ENCODE data around the gene C1orf21. TPM values are rescaled to one million over a fixed set of nuclear protein-coding genes. Genes with fewer than 3 reads are reported as not detected.
A peak's percentile ranks its signal among the peaks of the same experiment; 100 is the strongest.

The C1orf21 gene
- total RNA-seq, 2 donors from 2014 or later = 68.1 to 81.1 TPM

GRCh38 chr1:184354719-184355118 is 32.1 kb upstream of the C1orf21 start:
- Histone ChIP-seq H3K27ac (no peak overlapping the region), H3K4me1 (no peaks in the 10 kb centered on the region), H3K27me3 (no peaks in the 10 kb centered on the region), H3K9ac (ENCODE audit: low read depth in 2 of 2, low read length in 2 of 2) (no peak overlapping the region), H3K9me3 (no peaks in the 10 kb centered on the region), H3K36me3 (no peaks in the 10 kb centered on the region), H3K4me3 (no peak overlapping the region)
- intact Hi-C loops (cut with DNase I) = no loop called here
- no peak for TF ChIP-seq CTCF (IDR thresholded peaks at IDR 0.05)
- DNase-seq = no peak

- H3K9me3 ChIP-seq = no peaks in the 10 kb centered on the region
- no peak for DNase-seq
- no peak overlapping the region for H3K9ac ChIP-seq (ENCODE audit: low read depth in 2 of 2, low read length in 2 of 2)
- intact Hi-C loops (cut with DNase I) = no loop called here
- H3K4me1 ChIP-seq = no peaks in the 10 kb centered on the region
- no peak overlapping the region for H3K27ac ChIP-seq
- no peaks in the 10 kb centered on the region for H3K36me3 ChIP-seq
- no peak overlapping the region for H3K4me3 ChIP-seq
- no peaks in the 10 kb centered on the region for H3K27me3 ChIP-seq
- TF ChIP-seq CTCF (IDR thresholded peaks at IDR 0.05) = no peak
These were observed 29.9 kb upstream of the C1orf21 start for GRCh38 chr1:184356891-184357290.

- Histone ChIP-seq H3K9ac (ENCODE audit: low read depth in 2 of 2, low read length in 2 of 2) (no peak overlapping the region), H3K4me1 (peaks cover 7% of the 10 kb centered on the region), H3K9me3 (no peaks in the 10 kb centered on the region), H3K27me3 (no peaks in the 10 kb centered on the region), H3K27ac (no peak overlapping the region), H3K36me3 (no peaks in the 10 kb centered on the region), H3K4me3 (no peak overlapping the region)
- TF ChIP-seq CTCF (IDR thresholded peaks at IDR 0.05) = no peak
- intact Hi-C loops (cut with DNase I) = no loop called here
- DNase-seq = no peak
These were observed 28.6 kb upstream of the C1orf21 start for GRCh38 chr1:184358256-184358655.

GRCh38 chr1:184359909-184360308 is 26.9 kb upstream of the C1orf21 start:
- TF ChIP-seq CTCF (IDR thresholded peaks at IDR 0.05) = no peak
- Histone ChIP-seq H3K9me3 (no peaks in the 10 kb centered on the region), H3K27ac (no peak overlapping the region), H3K4me1 (peaks cover 8% of the 10 kb centered on the region), H3K36me3 (no peaks in the 10 kb centered on the region), H3K4me3 (no peak overlapping the region), H3K27me3 (no peaks in the 10 kb centered on the region), H3K9ac (ENCODE audit: low read depth in 2 of 2, low read length in 2 of 2) (no peak overlapping the region)
- intact Hi-C loops (cut with DNase I) = no loop called here
- no peak for DNase-seq

GRCh38 chr1:184362876-184363275 is 24.0 kb upstream of the C1orf21 start:
- TF ChIP-seq CTCF (IDR thresholded peaks at IDR 0.05) = no peak
- DNase-seq = no peak

GRCh38 chr1:184365699-184366098 is 21.1 kb upstream of the C1orf21 start:
- no peak overlapping the region for H3K4me3 ChIP-seq
- no peak for TF ChIP-seq CTCF (IDR thresholded peaks at IDR 0.05)
- no peak overlapping the region for H3K27ac ChIP-seq
- peaks cover 8% of the 10 kb centered on the region for H3K4me1 ChIP-seq
- H3K9ac ChIP-seq (ENCODE audit: low read depth in 2 of 2, low read length in 2 of 2) = no peak overlapping the region
- no peaks in the 10 kb centered on the region for H3K9me3 ChIP-seq
- intact Hi-C loops (cut with DNase I) = no loop called here
- no peaks in the 10 kb centered on the region for H3K36me3 ChIP-seq
- no peak for DNase-seq
- H3K27me3 ChIP-seq = no peaks in the 10 kb centered on the region

More at GRCh38 chr1:184362876-184363275, 24.0 kb upstream of the C1orf21 start:
- no peak overlapping the region for H3K4me3 ChIP-seq
- peak overlapping the region; percentile 24 for H3K27ac ChIP-seq
- no peaks in the 10 kb centered on the region for H3K9me3 ChIP-seq
- H3K36me3 ChIP-seq = no peaks in the 10 kb centered on the region
- intact Hi-C loops (cut with DNase I) = no loop called here
- no peak overlapping the region for H3K9ac ChIP-seq (ENCODE audit: low read depth in 2 of 2, low read length in 2 of 2)
- no peaks in the 10 kb centered on the region for H3K27me3 ChIP-seq
- H3K4me1 ChIP-seq = peaks cover 8% of the 10 kb centered on the region
